Upper lobe of left lung (tissue), 4 donors: ENCODE results near the gene PHLPP2.

Source experiments
- EP300 ChIP-seq, 4 donors: sonication (generic); formaldehyde crosslinking; IDR thresholded peaks; one replicate each; pipeline ENCODE4 v1.5.1; 2017; ENCODE audit warnings: antibody characterized with exemption in 4 of 4, control low read depth in 2 of 4
- POLR2A ChIP-seq, 4 donors: fragments of 450-650 bp; IDR thresholded peaks; one replicate each; pipeline ENCODE4 v1.5.1; 2016 to 2017; ENCODE audit warnings: antibody characterized with exemption in 4 of 4, mild to moderate bottlenecking in 2 of 4
- POLR2AphosphoS5 ChIP-seq, 2 donors: sonication (generic); formaldehyde crosslinking; IDR thresholded peaks; one replicate each; pipeline ENCODE4 v1.5.1; 2017; ENCODE audit warnings: antibody characterized with exemption in 2 of 2
- TF ChIP-seq, protein P1 (sequence below), 6 experiments: fragments of 450-650 bp in 4 of 6; fragments of 200-600 bp in 2 of 6; sonication (generic) in 2 of 6; IDR thresholded peaks; one replicate each; pipeline ENCODE4 v1.5.1; 2016 to 2019; ENCODE audit warnings: antibody characterized with exemption in 6 of 6

GRCh38 chr16:71693164-71693563, 31.3 kb downstream of the PHLPP2 start:
- TF ChIP-seq POLR2A (IDR thresholded peaks at IDR 0.05) (no peak), POLR2AphosphoS5 (IDR thresholded peaks at IDR 0.05) (no peak), EP300 (IDR thresholded peaks at IDR 0.05) (no peak)
- TF ChIP-seq, protein P1, sequence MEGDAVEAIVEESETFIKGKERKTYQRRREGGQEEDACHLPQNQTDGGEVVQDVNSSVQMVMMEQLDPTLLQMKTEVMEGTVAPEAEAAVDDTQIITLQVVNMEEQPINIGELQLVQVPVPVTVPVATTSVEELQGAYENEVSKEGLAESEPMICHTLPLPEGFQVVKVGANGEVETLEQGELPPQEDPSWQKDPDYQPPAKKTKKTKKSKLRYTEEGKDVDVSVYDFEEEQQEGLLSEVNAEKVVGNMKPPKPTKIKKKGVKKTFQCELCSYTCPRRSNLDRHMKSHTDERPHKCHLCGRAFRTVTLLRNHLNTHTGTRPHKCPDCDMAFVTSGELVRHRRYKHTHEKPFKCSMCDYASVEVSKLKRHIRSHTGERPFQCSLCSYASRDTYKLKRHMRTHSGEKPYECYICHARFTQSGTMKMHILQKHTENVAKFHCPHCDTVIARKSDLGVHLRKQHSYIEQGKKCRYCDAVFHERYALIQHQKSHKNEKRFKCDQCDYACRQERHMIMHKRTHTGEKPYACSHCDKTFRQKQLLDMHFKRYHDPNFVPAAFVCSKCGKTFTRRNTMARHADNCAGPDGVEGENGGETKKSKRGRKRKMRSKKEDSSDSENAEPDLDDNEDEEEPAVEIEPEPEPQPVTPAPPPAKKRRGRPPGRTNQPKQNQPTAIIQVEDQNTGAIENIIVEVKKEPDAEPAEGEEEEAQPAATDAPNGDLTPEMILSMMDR (IDR thresholded peaks at IDR 0.05), result no peak
